Ishikawa (cell line): ENCODE data around the gene TFF3.

Experiments
- CEBPB ChIP-seq: IDR thresholded peaks from 2 replicates; pipeline ENCODE4 v1.6.1; 2012
- CREB1 ChIP-seq: IDR thresholded peaks from 2 replicates; pipeline ENCODE4 v1.6.1; 2012; ENCODE audit warnings: low read depth
- EGR1 ChIP-seq: IDR thresholded peaks from 2 replicates; pipeline ENCODE4 v1.6.1; 2012
- EP300 ChIP-seq: IDR thresholded peaks from 2 replicates; pipeline ENCODE4 v1.6.1; 2012; ENCODE audit warnings: borderline replicate concordance
- MAX ChIP-seq: IDR thresholded peaks from 2 replicates; pipeline ENCODE4 v1.6.1; 2012
- RAD21 ChIP-seq: IDR thresholded peaks from 2 replicates; pipeline ENCODE4 v1.6.1; 2012; ENCODE audit warnings: low read depth
- REST ChIP-seq: IDR thresholded peaks from 2 replicates; pipeline ENCODE4 v1.6.1; 2012; ENCODE audit warnings: low read depth, mild to moderate bottlenecking
- TEAD4 ChIP-seq: IDR thresholded peaks from 2 replicates; pipeline ENCODE4 v1.6.1; 2012
- USF1 ChIP-seq: IDR thresholded peaks from 2 replicates; pipeline ENCODE4 v1.6.1; 2012
- YY1 ChIP-seq: IDR thresholded peaks from 2 replicates; pipeline ENCODE4 v1.6.1; 2012; ENCODE audit warnings: low read depth
- ZBTB7A ChIP-seq: IDR thresholded peaks from 2 replicates; pipeline ENCODE4 v1.6.1; 2012; ENCODE audit warnings: low read depth

- TF ChIP-seq CEBPB (no peak), MAX (no peak), RAD21 (no peak), EP300 (no peak), USF1 (no peak), YY1 (no peak), REST (no peak), ZBTB7A (no peak), EGR1 (no peak), TEAD4 (no peak), CREB1 (no peak)
Measured at GRCh38 chr21:42293649-42294272, 21.4 kb downstream of the TFF3 start.
